PC-3 (cell line): ENCODE data around the gene ZFYVE28.

Experiments used
- CTCF ChIP-seq: fragments of 300-600 bp; sonication (generic); conservative IDR thresholded peaks from 2 replicates; pipeline ENCODE4 v1.5.1; 2017; ENCODE audit warnings: antibody characterized with exemption, low read depth, mild to moderate bottlenecking, low read length
- EZH2 ChIP-seq: fragments of 300-600 bp; sonication (generic); IDR thresholded peaks from one replicate; pipeline ENCODE4 v1.6.1; 2017; ENCODE audit warnings: antibody characterized with exemption, mild to moderate bottlenecking, low read length; ENCODE audit not compliant: unreplicated experiment

- TF ChIP-seq CTCF (no peak), EZH2 (no peak)
Measured at GRCh38 chr4:2370597-2371320, 47.7 kb downstream of the ZFYVE28 start.
